WTC11 (cell line): ENCODE measurements around the gene RCN1. TPM values are rescaled to one million over a fixed set of nuclear protein-coding genes. Genes with fewer than 3 reads are reported as not detected.

ENCODE experiments used
- ATAC-seq: fragments of 200-7000 bp; cut with Tn5 transposase; 2 replicates; pipeline ENCODE4 v1.10.0; 2021; ENCODE audit warnings: mild to moderate bottlenecking, moderate library complexity
- CTCF ChIA-PET: fragments of 300-600 bp; sonication (Branson Sonifier 250); formaldehyde crosslinking; loops from one replicate; lab custom pipeline; 2021; ENCODE audit warnings: antibody characterized with exemption; lab: Charles Lee
- POLR2A ChIA-PET: fragments of 350-600 bp; sonication (Branson Sonifier 250); formaldehyde crosslinking; loops from one replicate; lab custom pipeline; 2021; ENCODE audit warnings: antibody characterized with exemption; lab: Charles Lee
- DNase-seq: peaks from one replicate; pipeline ENCODE4 v3.0.0; 2021; ENCODE audit warnings: low spot score
- H3K27ac Mint-ChIP-seq: 2 replicates; pipeline ENCODE4 v1.8.0; 2021; ENCODE audit warnings: mixed read lengths
- H3K27me3 Mint-ChIP-seq: 2 replicates; pipeline ENCODE4 v1.8.0; 2021; ENCODE audit warnings: low read depth, mild to moderate bottlenecking, moderate library complexity, mixed read lengths
- H3K36me3 Mint-ChIP-seq: 2 replicates; pipeline ENCODE4 v1.8.0; 2021; ENCODE audit warnings: mixed read lengths
- H3K4me1 Mint-ChIP-seq: 2 replicates; pipeline ENCODE4 v1.8.0; 2022; ENCODE audit warnings: mixed read lengths
- H3K4me3 Mint-ChIP-seq: 2 replicates; pipeline ENCODE4 v1.8.0; 2021; ENCODE audit warnings: mild to moderate bottlenecking, moderate library complexity, mixed read lengths
- H3K9me3 Mint-ChIP-seq: 2 replicates; pipeline ENCODE4 v1.8.0; 2021; ENCODE audit warnings: mixed read lengths
- ATF1 ChIP-seq: sonication (generic); formaldehyde crosslinking; IDR thresholded peaks from 2 replicates; pipeline ENCODE4 v1.8.1; 2023; ENCODE audit warnings: mild to moderate bottlenecking, moderate library complexity, missing genetic modification reagents
- FOXJ3 ChIP-seq: sonication (generic); formaldehyde crosslinking; IDR thresholded peaks from 2 replicates; pipeline ENCODE4 v1.9.0; 2021; ENCODE audit warnings: missing genetic modification reagents, mild to moderate bottlenecking, borderline replicate concordance
- GTF2I ChIP-seq: fragments of 250-450 bp; sonication (Bioruptor Pico); conservative IDR thresholded peaks from 2 replicates; pipeline ENCODE4 v1.4.0; 2021; ENCODE audit warnings: mild to moderate bottlenecking
- KAT7 ChIP-seq: sonication (generic); formaldehyde crosslinking; IDR thresholded peaks from 2 replicates; pipeline ENCODE4 v1.8.1; 2023; ENCODE audit warnings: missing genetic modification reagents, mild to moderate bottlenecking, borderline replicate concordance
- RORB ChIP-seq: fragments of 250-450 bp; sonication (Bioruptor Pico); IDR thresholded peaks from 2 replicates; pipeline ENCODE4 v1.9.0; 2021; ENCODE audit warnings: mild to moderate bottlenecking
- SMAD4 ChIP-seq: sonication (generic); formaldehyde crosslinking; IDR thresholded peaks from 2 replicates; pipeline ENCODE4 v1.8.0; 2022; ENCODE audit warnings: mild to moderate bottlenecking, missing genetic modification reagents
- TCF7 ChIP-seq: sonication (generic); formaldehyde crosslinking; IDR thresholded peaks from 2 replicates; pipeline ENCODE4 v1.8.0; 2022; ENCODE audit warnings: mild to moderate bottlenecking, low read depth, missing genetic modification reagents, moderate library complexity
- TEAD1 ChIP-seq: sonication (generic); formaldehyde crosslinking; IDR thresholded peaks from 2 replicates; pipeline ENCODE4 v1.8.0; 2022; ENCODE audit warnings: mild to moderate bottlenecking, missing genetic modification reagents
- TP53 ChIP-seq: sonication (generic); formaldehyde crosslinking; IDR thresholded peaks from 2 replicates; pipeline ENCODE4 v1.8.1; 2023; ENCODE audit warnings: mild to moderate bottlenecking, missing genetic modification reagents
- ZNF121 ChIP-seq: sonication (generic); formaldehyde crosslinking; IDR thresholded peaks from 2 replicates; pipeline ENCODE4 v1.8.0; 2023; ENCODE audit warnings: missing genetic modification reagents
- ZNF263 ChIP-seq: sonication (generic); formaldehyde crosslinking; IDR thresholded peaks from 2 replicates; pipeline ENCODE4 v1.8.1; 2022; ENCODE audit warnings: low read depth, mild to moderate bottlenecking, moderate library complexity, missing genetic modification reagents
- ZNF416 ChIP-seq: fragments of 250-450 bp; sonication (Bioruptor Pico); IDR thresholded peaks from 2 replicates; pipeline ENCODE4 v1.9.0; 2021; ENCODE audit warnings: mild to moderate bottlenecking, inconsistent platforms
- total RNA-seq: library from RNA; stranded (reverse); gene quantifications from 3 replicates; pipeline ENCODE4 v1.2.3, GENCODE V29; 2021
- TF ChIP-seq, protein P1 (sequence below): fragments of 250-450 bp; sonication (Bioruptor Pico); conservative IDR thresholded peaks from 2 replicates; pipeline ENCODE4 v1.9.0; 2021; ENCODE audit warnings: mild to moderate bottlenecking
- TF ChIP-seq, protein P2 (sequence below): sonication (generic); formaldehyde crosslinking; conservative IDR thresholded peaks from 2 replicates; pipeline ENCODE4 v1.8.1; 2023; ENCODE audit warnings: mild to moderate bottlenecking, low read depth, missing genetic modification reagents, moderate library complexity
- TF ChIP-seq, protein P3 (sequence below): sonication (generic); formaldehyde crosslinking; IDR thresholded peaks from 2 replicates; pipeline ENCODE4 v1.8.1; 2023; ENCODE audit warnings: mild to moderate bottlenecking, moderate library complexity, missing genetic modification reagents

RCN1 gene
- total RNA-seq, 1 experiment from 2014 or later = 96.2 TPM

DNA sequence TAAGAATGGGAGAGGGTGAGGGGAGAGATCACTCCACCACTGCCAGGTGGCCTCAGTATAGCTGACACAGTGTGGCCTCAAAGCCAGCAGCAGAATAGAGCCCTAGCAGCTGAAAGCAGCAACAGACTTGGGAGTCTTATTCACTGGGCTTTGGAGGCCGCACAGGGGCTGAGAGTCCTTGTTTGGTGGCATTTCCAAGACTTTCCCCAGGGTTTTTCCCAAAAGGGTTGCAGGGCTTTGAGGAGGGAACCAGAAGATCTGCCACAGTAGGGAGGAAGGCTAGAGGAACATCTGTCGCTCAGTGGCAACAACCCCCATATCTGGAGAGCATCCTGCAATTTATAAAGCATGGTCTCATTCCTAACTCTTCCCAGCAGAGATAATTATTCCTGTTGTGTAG lies 35.0 kb upstream of the RCN1 start (continued):
- TF ChIP-seq, protein P1, sequence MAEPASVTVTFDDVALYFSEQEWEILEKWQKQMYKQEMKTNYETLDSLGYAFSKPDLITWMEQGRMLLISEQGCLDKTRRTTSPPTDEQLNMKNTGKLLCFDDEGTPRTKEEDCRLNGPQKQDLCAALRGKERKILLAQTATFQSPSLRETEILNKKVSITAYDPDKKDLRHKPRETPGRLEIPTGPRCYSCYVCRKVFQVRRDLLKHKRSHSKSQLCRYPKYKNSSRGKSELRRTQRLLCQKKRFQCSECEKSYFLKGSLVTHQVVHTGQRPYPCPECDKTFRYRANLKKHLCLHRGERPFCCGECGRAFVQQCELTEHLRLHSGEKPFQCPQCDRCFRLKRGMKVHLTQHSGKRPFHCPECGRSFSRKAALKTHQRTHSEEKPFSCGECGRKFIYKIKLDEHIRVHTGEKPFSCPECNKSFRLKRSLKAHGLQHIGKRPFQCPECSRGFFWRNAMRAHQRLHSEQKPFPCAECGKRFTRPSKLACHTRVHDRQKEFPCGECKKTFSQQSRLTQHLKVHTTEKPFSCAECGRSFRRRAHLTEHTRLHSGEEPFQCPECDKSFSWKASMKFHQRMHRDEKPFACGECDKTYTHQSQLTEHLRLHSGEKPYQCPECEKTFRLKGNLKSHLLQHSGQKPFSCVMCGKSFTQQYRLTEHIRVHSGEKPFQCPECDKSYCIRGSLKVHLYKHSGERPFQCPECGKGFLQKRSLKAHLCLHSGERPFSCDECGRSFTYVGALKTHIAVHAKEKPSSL = no peak

DNA sequence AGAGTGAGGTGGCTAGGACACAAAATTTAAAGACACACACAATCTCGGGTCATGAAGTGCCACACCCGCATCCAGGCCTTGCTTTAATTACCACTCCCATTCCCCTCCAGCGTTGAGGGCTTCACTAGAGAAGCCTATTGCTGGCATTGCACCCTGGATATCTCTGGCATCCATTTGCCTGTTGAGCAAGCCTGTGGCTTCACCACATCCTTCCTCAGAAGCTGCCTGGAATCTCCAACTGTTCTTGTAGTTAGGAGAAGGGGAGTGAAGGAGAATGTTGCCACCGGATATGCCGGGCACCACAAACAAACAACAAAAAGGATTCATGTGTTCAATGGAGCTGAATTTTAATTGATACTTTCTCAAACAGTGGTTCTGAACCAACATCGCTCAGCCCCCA lies 34.4 kb upstream of the RCN1 start:
- TF ChIP-seq TCF7 (CRISPR knock-in tag) (no peak), ATF1 (CRISPR knock-in tag) (no peak), GTF2I (CRISPR knock-in tag) (no peak), FOXJ3 (CRISPR knock-in tag) (no peak), ZNF263 (CRISPR knock-in tag) (no peak), TP53 (CRISPR knock-in tag) (no peak)
- TF ChIP-seq, protein P2, sequence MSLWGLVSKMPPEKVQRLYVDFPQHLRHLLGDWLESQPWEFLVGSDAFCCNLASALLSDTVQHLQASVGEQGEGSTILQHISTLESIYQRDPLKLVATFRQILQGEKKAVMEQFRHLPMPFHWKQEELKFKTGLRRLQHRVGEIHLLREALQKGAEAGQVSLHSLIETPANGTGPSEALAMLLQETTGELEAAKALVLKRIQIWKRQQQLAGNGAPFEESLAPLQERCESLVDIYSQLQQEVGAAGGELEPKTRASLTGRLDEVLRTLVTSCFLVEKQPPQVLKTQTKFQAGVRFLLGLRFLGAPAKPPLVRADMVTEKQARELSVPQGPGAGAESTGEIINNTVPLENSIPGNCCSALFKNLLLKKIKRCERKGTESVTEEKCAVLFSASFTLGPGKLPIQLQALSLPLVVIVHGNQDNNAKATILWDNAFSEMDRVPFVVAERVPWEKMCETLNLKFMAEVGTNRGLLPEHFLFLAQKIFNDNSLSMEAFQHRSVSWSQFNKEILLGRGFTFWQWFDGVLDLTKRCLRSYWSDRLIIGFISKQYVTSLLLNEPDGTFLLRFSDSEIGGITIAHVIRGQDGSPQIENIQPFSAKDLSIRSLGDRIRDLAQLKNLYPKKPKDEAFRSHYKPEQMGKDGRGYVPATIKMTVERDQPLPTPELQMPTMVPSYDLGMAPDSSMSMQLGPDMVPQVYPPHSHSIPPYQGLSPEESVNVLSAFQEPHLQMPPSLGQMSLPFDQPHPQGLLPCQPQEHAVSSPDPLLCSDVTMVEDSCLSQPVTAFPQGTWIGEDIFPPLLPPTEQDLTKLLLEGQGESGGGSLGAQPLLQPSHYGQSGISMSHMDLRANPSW (CRISPR knock-in tag) = no peak
- ChIA-PET CTCF (interaction anchor here (1.2 kb wide), 1 partner anchor 15 kb away, joined by 3 read pairs; no protein-coding TSS in a partner anchor), POLR2A (no interaction called here)
- DNase-seq = no peak
- Mint-ChIP-seq H3K27me3 (no peaks in the 10 kb centered on the region; the same call in none of the 2 replicates), H3K36me3 (no peaks in the 10 kb centered on the region), H3K9me3 (no peaks in the 10 kb centered on the region; the same call in 1 of the 2 replicates), H3K4me3 (no peak overlapping the region), H3K4me1 (0 out of 2 replicates have a peak, but pooled peaks cover 4% of the 10 kb centered on the region), H3K27ac (no peak overlapping the region)
- ATAC-seq = no peak

DNA sequence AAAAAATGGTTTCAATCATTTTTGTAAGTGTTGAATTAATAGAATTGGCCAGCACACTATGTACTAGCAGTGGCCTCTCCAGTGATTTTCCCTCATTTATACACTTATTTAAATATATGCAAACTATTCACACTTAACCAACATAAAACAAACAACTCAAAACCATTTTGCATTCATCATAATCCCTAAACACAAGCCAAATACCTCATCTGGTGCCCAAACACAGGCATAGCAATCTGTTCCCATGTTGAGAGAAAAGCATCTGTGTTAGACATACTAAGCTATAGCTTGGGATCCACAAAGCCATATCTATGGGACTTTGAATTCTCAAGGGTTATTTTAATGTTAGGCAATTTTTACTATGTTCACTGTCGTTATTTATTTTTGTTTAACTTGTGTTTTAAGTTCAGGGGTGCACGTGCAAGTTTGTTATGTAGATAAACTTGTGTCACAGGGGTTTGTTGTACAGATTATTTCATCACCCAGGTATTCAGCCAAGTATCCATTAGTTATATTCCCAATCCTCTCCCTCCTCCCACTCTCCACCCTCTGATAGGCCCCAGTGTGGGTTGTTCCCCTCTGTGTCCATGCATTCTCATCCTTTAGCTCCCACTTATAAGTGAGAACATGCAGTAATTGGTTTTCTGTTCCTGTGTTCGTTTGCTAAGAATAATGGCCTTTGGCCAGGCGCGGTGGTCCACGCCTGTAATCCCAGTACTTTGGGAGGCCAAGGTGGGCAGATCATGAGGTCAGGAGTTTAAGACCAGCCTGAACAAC lies 31.0 kb upstream of the RCN1 start:
- ChIA-PET CTCF (no interaction called here), POLR2A (no interaction called here)
- no peaks in the 10 kb centered on the region for H3K27me3 Mint-ChIP-seq
- ATAC-seq = no peak
- H3K4me1 Mint-ChIP-seq = no peaks in the 10 kb centered on the region
- H3K27ac Mint-ChIP-seq = no peak overlapping the region
- H3K9me3 Mint-ChIP-seq = no peaks in the 10 kb centered on the region; the same call in 1 of the 2 replicates
- DNase-seq = no peak
- H3K36me3 Mint-ChIP-seq = no peaks in the 10 kb centered on the region
- no peak overlapping the region for H3K4me3 Mint-ChIP-seq
- TF ChIP-seq KAT7 (CRISPR knock-in tag) = no peak
- no peak for TF ChIP-seq ZNF416 (CRISPR knock-in tag)
- TF ChIP-seq ZNF121 (CRISPR knock-in tag) = no peak
- no peak for TF ChIP-seq SMAD4
- no peak for TF ChIP-seq TEAD1 (CRISPR knock-in tag)
- TF ChIP-seq, protein P3, sequence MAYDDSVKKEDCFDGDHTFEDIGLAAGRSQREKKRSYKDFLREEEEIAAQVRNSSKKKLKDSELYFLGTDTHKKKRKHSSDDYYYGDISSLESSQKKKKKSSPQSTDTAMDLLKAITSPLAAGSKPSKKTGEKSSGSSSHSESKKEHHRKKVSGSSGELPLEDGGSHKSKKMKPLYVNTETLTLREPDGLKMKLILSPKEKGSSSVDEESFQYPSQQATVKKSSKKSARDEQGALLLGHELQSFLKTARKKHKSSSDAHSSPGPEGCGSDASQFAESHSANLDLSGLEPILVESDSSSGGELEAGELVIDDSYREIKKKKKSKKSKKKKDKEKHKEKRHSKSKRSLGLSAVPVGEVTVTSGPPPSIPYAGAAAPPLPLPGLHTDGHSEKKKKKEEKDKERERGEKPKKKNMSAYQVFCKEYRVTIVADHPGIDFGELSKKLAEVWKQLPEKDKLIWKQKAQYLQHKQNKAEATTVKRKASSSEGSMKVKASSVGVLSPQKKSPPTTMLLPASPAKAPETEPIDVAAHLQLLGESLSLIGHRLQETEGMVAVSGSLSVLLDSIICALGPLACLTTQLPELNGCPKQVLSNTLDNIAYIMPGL (CRISPR knock-in tag) = no peak
- no peak for TF ChIP-seq RORB (CRISPR knock-in tag)
